Right renal cortex interstitium (tissue), 3 donors: Measurements from ENCODE around the gene CPNE9. TPM values are rescaled to one million over a fixed set of nuclear protein-coding genes. Genes with fewer than 3 reads are reported as not detected.

ENCODE experiments used
- DNase-seq, 3 donors: peaks; one replicate each; pipeline ENCODE4 v3.0.0-alpha.2; 2013; ENCODE audit warnings: low read depth in 3 of 3, low spot score in 2 of 3
- polyA plus RNA-seq, 3 donors: library from polyadenylated mRNA; unstranded; fragments of 120-200 nt; gene quantifications; one replicate each; pipeline ENCODE4 v1.2.1, GENCODE V29; 2013; ENCODE audit not compliant: insufficient read length in 3 of 3

CPNE9 gene
- polyA plus RNA-seq, 3 donors: 0.07 to 0.14 (median 0.10) TPM

- DNase-seq: no peak
Observed at GRCh38 chr3:9713142-9713541, 9.5 kb downstream of the CPNE9 start.

GRCh38 chr3:9715136-9715535 lies 11.5 kb downstream of the CPNE9 start:
- no peak for DNase-seq

- no peak for DNase-seq
Observed at GRCh38 chr3:9715764-9716437, 12.3 kb downstream of the CPNE9 start.

GRCh38 chr3:9716801-9717555 lies 13.3 kb downstream of the CPNE9 start:
- DNase-seq: no peak

GRCh38 chr3:9717563-9717962 lies 13.9 kb downstream of the CPNE9 start:
- DNase-seq: no peak

GRCh38 chr3:9718118-9718517 lies 14.5 kb downstream of the CPNE9 start:
- DNase-seq: no peak

- no peak for DNase-seq
Observed at GRCh38 chr3:9721015-9721699, 17.5 kb downstream of the CPNE9 start.

- DNase-seq: no peak
Observed at GRCh38 chr3:9721700-9722060, 18.0 kb downstream of the CPNE9 start.

GRCh38 chr3:9725775-9726515 lies 22.3 kb downstream of the CPNE9 start:
- DNase-seq: no peak

- DNase-seq: no peak
Observed at GRCh38 chr3:9727041-9727595, 23.5 kb downstream of the CPNE9 start.

GRCh38 chr3:9727743-9728142 lies 24.1 kb downstream of the CPNE9 start:
- no peak for DNase-seq

GRCh38 chr3:9729419-9729818 lies 25.8 kb downstream of the CPNE9 start:
- DNase-seq: no peak

- no peak for DNase-seq
Observed at GRCh38 chr3:9730657-9731205, 27.1 kb downstream of the CPNE9 start.

GRCh38 chr3:9731206-9732079 lies 27.8 kb downstream of the CPNE9 start, which contains the start of gene BRPF1:
BRPF1 (plus strand) TSS chr3:9731735; CDS start chr3:9734141, 2,406 bp downstream.
- DNase-seq: peak; percentile 94 to 100 (median 97)

GRCh38 chr3:9732080-9732739 lies 28.6 kb downstream of the CPNE9 start:
- DNase-seq: no peak

GRCh38 chr3:9732740-9733115 lies 29.1 kb downstream of the CPNE9 start:
- no peak for DNase-seq

- DNase-seq: no peak
Observed at GRCh38 chr3:9736831-9737230, 33.2 kb downstream of the CPNE9 start.

GRCh38 chr3:9739181-9739580 lies 35.5 kb downstream of the CPNE9 start:
- no peak for DNase-seq

GRCh38 chr3:9742560-9742959 lies 38.9 kb downstream of the CPNE9 start:
- DNase-seq: no peak
